GM19395 (cell line): ENCODE results near the gene ADGRA1.
"Not testable (repeated sequence)": the region's sequence is repeated elsewhere in the genome, so short reads cannot be mapped to it uniquely, and the experiment has no call there.

Experiments used
- ATAC-seq: cut with Tn5 transposase; IDR thresholded peaks from one replicate; pipeline ENCODE4 v1.9.1; 2021; ENCODE audit warnings: mild to moderate bottlenecking, moderate library complexity; ENCODE audit not compliant: unreplicated experiment

The ADGRA1 gene

GRCh38 chr10:133087679-133088178 is at the start of gene ADGRA1:
Gene ADGRA1 (plus strand): TSS chr10:133087924. CDS start chr10:133088910, 986 bp downstream.
- ATAC-seq = no peak

- ATAC-seq = no peak
Observed at GRCh38 chr10:133038036-133038823, 49.5 kb upstream of the ADGRA1 start.

- ATAC-seq = no peak
Observed at GRCh38 chr10:133039107-133039802, 48.5 kb upstream of the ADGRA1 start.

- no peak for ATAC-seq
Observed at GRCh38 chr10:133039803-133040165, 47.9 kb upstream of the ADGRA1 start.

GRCh38 chr10:133040198-133040597 is 47.5 kb upstream of the ADGRA1 start:
- no peak for ATAC-seq

GRCh38 chr10:133041101-133041500 is 46.6 kb upstream of the ADGRA1 start:
- no peak for ATAC-seq

- no peak for ATAC-seq
Observed at GRCh38 chr10:133042061-133042460, 45.7 kb upstream of the ADGRA1 start.

GRCh38 chr10:133042816-133043215 is 44.9 kb upstream of the ADGRA1 start:
- no peak for ATAC-seq

- no peak for ATAC-seq
Observed at GRCh38 chr10:133043541-133044225, 44.0 kb upstream of the ADGRA1 start.

GRCh38 chr10:133044401-133044811 is 43.3 kb upstream of the ADGRA1 start:
- ATAC-seq = no peak

- ATAC-seq = no peak
Observed at GRCh38 chr10:133045556-133046389, 42.0 kb upstream of the ADGRA1 start.

- ATAC-seq = no peak
Observed at GRCh38 chr10:133046390-133046765, 41.3 kb upstream of the ADGRA1 start.

- ATAC-seq = no peak
Observed at GRCh38 chr10:133047526-133048123, 40.1 kb upstream of the ADGRA1 start.

- ATAC-seq = no peak
Observed at GRCh38 chr10:133048266-133048665, 39.5 kb upstream of the ADGRA1 start.

- no peak for ATAC-seq
Observed at GRCh38 chr10:133048926-133049325, 38.8 kb upstream of the ADGRA1 start.

- no peak for ATAC-seq
Observed at GRCh38 chr10:133049639-133050038, 38.1 kb upstream of the ADGRA1 start.

GRCh38 chr10:133050371-133050770 is 37.4 kb upstream of the ADGRA1 start:
- no peak for ATAC-seq

- no peak for ATAC-seq
Observed at GRCh38 chr10:133052076-133052475, 35.6 kb upstream of the ADGRA1 start.

GRCh38 chr10:133053527-133054133 is 34.1 kb upstream of the ADGRA1 start:
- not testable (repeated sequence) for ATAC-seq

GRCh38 chr10:133055470-133055869 is 32.3 kb upstream of the ADGRA1 start:
- no peak for ATAC-seq
